Midbrain (tissue), 1 donor: ENCODE measurements around the gene CCDC179.
A peak's percentile ranks its signal among the peaks of the same experiment; 100 is the strongest.

ENCODE experiments used
- DNase-seq: peaks from one replicate; lab custom pipeline; 2025; lab: John Stamatoyannopoulos, UW

CCDC179 gene

DNA sequence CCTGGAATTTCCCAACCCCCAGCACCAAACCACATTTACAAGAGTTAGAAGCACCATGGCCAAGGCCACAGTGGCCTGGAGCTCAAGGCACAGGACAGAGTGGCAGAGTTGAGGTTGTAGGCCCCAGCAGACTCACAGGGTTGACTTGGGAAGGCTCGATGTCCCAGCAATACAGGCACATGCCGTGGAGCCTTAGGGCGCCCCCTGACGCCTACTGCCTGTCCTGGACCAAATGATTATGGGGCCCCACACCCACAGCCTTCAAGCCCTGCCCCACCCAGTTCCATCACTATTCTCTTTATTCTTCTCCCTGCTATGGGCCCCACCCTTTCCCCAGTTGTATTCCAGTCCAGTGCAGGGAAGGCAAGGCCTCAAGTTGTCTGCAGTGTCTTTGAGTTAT, at the start of gene CCDC179:
TSS of gene CCDC179 (minus strand) at position 234 of the 400 bp plus-strand sequence. CDS start at position 181, 53 bp downstream.
- no peak for DNase-seq

DNA sequence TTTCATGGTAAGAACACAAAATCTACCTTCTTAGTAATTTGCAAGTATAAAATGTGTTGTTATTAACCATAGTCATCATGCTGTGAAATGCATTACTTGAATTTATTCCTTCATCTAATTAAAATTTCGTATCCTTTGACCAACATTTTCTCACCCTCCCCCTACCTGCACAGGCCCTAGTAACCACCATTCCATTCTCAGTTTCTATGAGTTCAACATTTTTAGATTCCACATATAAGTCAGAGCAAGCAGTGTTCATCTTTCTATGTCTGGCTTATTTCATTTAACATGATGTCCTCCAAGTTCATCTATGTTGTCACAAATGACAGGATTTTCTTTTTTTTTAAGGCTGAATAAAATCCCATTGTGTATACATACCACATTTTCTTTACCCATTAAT, 43.5 kb upstream of the CCDC179 start:
- no peak for DNase-seq

DNA sequence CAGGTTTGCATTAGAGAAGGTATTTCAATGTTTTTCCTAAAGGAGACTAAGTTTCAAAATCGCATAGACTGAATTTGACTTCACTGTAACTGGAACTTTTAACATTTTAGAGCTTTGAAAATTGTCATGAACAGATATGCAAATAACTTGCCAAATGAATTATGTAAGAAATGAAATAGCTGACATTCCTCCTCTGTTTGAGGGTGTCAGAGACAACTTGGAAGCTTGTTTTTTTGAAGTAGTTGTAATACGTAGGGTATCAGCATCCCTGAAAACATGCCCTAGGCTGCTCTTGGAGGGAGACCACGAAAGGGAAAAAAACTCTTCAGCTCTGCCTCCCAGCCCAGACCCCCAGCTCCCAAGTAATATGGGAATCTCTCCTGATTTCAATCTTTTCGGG, 41.3 kb upstream of the CCDC179 start:
- DNase-seq: no peak

DNA sequence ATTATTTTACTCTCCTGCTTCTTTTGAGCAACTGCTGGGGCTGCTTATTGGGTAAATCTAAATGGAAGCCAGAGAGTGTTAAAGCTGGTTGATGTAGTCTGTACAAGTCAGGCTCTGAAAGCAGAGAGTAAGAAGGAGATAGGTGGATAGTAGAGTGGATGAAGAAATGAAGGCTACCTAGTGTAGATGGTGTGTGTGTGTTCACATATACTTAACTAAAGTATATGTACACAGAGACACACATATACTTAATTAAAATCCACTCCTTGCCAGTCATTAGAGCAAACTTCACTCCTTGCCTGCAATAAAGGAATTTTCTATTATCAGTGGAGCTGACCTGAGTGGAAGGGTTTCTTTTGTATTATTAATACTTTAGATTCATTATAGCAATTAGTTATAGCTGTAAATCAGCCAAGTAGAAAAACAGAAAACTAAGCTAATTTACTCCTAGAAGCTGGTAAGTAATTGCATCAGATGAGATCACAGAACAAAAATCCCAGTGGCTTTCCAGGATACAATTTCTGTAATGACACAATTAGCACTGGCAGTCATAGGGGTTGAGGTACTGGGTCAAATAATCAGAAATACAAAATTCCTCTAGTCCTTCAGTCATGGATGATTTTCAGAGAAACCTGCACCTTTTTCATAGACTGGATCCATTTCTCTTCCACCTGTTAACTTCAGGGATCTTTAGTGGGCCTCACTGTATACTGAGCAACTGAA, 40.7 kb upstream of the CCDC179 start:
- no peak for DNase-seq

DNA sequence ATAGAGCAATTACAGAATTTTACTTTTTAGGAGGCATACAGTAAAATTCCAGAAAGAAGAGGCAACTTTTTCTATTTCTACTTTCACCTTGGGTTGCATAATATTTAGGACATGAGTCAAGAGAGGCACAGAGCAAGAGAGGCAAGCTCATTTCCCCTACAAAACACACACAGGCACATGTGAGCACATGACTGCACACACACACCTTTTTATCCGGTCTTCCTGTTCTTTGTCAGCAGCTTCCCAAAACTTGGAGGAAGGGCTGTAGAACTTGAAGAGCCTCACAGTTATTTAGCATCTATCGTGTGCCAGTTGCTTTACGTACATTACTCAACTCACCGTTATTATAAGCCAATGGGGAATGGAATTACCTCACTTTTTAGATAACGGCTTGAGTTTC, 37.8 kb upstream of the CCDC179 start:
- DNase-seq: no peak

DNA sequence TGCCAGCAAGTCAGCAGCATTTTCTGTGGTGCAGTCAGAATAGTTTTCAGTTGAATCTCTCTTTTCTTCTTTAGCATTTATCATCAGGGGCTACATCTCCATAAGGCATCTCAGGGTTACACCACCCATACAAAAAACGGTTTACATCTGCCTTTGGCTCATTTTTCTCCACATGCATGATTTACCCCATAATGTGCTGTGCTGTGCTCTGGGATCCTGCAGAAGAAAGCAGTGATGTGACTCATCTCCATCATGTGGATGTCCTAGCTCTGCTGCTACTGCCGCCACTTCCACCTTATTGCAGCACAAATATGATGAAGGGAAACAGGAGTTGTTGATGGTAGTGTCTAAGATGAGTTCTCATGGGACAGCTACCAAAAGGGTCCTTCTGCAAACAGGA, 30.0 kb upstream of the CCDC179 start:
- no peak for DNase-seq

DNA sequence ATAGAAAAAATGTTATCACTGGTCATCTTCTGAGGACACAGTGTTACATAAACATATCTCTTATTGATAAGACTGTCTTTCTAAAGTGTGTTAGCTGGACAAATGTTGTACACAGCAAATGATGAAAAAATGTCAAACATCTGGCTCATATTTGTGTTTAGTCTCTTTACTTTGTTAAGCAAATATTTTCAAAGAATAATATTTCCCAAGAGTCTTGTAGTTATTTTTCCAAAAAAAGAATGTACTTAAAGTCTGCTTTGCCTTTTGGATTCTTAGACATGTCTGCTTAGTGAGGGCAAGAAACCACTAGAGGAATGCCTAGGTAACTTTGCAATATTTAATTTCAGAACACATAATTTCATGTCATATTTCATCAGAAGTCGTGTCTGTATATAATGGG, 23.9 kb upstream of the CCDC179 start:
- no peak for DNase-seq

DNA sequence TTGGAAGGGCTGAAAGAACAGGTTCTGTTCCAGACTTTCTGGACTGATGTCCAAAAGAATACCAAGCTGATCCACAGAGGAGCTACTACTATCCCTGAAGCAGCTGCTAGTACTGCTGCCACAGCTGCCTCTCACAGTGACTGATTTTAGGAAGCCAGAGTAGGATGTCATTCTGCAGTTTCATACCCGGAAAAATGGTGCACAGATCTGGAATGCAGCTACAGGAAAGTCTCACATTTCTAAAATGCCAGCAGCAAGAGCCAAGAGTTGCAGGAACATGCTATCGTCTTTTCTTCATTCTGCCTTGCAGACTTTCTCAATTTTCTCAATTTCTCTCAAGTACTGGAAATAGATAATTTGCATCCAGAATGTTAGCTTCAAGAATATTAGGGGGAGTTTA, 19.4 kb upstream of the CCDC179 start:
- no peak for DNase-seq

DNA sequence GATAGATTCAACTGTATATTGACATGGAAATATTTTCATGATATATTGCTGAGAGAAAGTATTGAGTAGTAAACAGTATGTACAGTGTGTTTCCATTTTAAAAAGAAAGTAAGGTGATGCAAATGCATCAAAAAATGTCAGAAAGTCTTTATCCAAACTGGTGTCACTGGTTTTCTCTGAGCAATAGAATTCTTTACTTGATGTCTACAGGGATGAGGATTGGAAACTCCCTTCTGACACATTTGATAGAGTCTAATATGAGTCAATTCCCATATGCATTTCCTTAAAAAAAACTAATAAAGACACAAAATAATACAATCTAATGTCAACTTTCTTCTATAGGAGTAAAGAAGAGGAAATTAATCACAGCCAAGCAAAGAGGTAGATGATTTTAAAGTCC, 18.3 kb upstream of the CCDC179 start:
- DNase-seq: no peak

DNA sequence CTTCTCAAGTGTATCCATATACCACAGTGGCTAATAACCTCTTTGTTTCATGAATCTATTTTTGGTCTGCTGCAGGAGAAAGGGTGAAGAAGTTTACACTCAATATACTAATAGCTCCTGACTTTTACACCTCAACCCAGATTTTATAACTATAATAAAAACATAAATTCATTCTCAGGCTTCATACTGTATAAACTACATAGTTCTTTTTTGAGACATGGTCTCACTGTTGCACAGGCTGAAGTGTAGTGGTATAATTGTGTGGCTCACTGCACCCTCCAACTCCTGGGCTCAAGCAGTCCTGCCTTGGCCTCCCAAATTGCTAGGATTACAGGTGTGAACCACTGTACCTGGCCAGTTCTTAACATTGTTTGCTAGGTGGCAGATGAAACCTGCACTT, 17.8 kb upstream of the CCDC179 start:
- DNase-seq: no peak

DNA sequence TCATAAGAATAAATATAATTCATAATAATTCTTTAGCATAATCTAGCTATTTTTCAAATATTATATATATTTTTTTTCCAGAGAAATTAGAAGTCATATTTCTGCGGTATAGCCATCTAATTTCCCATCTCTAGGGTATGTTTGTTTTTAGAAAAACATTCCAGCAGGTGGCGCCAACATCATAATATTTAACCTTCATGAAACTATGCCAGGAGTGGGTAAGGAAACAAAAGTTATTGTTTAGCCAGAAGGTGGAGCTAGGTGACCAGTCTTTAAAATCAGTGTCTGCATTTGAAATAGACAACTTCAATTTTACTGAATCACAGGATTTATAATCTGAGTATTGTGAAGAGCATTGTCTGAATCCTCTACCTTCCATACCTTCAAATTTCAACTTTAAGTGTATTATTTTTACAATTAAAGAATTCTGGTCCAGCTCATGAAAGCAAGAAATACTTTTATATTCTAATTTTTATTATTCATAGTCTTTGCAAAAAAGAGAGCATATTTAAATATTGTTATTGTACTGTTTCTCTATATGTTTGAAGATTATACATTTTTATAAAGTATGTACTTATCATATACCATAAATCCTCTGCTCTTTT, 15.7 kb upstream of the CCDC179 start:
- peak; percentile 81 for DNase-seq

DNA sequence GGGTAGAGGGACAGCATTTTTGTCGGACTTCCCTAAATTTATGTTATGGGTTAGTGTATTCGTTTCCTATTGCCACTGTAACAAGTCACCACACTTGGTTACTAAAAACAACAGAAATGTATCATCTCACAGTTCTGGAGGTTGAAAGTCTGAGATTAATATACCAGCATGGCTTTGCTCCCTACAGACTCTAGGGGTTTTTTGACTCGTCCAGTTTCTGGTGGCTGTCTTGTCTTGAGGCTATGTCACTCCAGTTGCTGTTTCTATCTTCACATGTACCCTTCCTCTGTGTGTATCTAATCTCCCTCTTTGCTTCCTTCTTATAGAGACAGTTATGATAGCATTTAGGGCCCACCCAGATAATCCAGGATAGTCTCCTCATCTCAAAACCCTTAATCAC, 9.1 kb upstream of the CCDC179 start:
- no peak for DNase-seq

DNA sequence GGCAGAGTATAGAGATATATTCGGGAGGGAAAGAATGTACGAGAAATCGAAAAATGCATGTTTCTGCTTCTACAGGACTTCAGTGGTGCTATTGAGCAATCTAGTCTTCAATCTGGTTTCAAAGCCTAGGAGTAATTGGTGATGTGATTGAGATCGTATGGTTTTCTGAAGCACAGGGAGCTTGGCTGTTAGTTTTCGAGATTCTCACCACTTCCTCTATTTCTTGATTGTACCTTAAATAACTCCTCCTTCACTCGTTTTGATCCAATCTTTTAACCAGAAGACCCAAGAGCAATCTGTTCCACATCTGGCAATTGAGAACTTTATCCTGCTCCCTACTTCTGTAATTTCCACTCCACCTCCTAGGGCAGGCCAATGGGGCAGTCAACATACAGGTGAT, 518 bp downstream of the CCDC179 start:
- no peak for DNase-seq

DNA sequence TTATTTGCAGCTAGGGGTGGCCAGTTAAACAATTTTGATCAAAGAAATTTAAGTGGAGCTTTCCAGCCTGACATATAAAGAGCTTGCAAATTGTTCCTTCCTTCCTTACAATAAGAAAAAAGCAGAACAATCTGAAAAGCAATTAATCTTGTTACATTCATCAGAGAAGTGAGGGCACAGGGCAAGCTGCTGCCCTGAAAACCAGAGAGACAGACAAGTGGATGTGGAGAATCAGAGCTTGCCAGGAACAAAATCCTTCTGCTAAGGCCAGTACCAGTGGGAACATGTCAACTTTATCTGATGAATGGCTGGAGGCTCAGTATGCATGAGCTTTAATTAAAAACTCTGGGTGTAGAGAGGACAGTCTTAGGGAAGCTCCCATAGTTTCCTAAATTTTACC, 8.8 kb downstream of the CCDC179 start:
- DNase-seq: no peak

DNA sequence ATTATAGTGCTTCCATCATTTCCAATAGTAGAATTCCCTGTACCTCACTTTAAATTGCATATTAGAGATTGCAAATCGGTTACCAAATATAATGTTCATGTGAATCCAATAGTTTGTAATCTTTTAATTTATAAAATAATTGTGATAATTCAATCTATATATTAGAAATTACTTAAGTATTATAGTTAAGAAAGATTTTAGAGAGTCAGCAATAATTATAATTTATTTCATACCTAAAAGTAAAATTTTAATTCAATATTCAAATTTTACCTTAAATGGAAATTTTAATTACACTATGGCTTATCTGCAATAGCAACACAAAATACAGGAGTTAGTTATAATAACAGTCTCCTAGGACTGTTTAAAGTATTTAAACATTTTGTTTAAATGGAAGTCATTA, 13.5 kb downstream of the CCDC179 start:
- no peak for DNase-seq

DNA sequence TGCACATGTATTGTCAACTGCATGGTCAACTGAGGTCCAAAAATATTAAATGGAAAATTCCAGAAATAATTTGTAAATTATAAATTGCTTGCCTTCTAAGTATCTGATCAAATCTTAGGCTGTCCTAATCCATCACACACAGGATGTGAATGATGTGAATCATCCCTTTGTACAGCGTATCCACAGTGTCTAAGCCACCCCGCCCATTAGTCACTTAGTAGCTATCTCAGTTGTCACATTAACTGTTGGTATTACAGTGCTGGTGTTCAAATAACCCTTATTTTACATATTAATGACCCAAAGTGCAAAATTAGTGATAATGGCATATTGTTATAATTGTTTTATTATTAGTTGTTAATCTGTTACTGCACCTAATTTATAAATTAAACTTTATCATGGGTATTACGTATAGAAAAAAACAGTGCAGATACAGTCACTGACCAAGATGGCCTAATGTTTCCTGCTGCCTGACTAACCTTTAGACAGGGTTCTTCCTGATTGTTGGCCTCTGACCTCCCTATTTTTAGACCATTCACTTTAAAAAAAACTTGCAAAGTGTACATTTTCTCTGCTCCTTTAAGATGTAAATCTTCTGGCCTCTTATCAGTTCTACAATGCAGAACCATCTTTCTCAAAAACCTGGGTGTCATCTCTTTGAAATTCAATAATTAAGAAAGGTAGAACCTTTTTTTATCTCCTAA, 27.8 kb downstream of the CCDC179 start:
- peak; percentile 20 for DNase-seq

DNA sequence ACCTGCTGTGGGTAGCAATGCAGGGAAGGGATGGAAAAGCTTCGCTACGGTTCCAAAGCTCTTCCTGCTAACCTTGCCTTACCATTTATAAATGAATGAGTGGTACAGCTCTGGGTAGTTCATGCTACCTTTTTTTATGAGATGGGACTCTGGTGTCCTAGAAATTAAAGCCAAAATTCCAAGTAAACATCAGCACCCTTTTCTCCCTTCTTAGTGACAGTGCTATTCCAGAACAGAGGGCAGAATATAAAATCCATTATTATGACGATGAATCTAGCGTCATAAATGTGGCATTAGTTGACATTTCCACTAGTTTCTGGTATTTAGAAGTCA, 30.2 kb downstream of the CCDC179 start:
- DNase-seq: no peak

DNA sequence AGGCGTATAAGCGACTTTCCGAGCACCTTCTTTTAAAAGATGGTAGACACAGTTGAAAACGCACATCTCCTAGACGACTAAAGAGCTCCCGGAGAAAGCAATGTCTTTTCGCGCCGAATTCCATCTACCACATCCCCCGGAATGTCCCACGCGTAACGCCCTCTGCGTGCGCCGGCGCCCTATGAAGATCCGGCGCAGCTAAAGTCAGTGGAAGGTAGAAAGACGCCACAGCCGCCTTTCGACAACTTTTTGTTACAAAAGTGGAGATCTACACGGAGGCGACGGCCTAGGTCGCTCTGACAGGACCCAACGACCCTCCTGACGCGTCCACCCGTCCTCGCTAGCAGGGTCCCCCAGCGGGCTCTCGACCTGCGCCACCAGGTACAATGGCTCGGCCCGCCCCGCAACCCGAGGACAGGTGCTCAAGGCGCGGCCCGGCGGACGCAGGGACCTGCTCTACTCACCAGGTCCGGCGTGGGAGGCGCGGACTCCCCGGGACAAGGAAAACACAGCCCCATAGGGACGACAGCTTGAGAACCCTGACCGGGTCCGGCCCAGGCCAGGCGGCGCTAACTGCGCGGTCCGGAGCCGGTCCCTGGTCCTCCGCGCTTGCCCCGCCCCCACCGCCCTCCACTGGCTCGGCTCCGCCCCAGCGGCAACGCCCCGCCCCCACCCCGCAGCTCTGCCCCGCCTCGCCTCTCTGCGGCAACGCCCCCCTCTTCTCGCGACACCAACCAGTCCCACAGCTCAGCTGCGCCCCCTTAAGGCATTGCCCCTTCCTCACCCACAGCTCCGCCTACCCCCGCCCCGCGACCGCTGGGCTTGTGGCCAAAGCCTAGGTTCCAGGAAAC, 30.8 kb downstream of the CCDC179 start, which contains the start of gene SVIP:
TSS of gene SVIP (minus strand) at position 571 of the 851 bp plus-strand sequence. CDS start at position 518, 53 bp downstream.
- DNase-seq: peak; percentile 93

DNA sequence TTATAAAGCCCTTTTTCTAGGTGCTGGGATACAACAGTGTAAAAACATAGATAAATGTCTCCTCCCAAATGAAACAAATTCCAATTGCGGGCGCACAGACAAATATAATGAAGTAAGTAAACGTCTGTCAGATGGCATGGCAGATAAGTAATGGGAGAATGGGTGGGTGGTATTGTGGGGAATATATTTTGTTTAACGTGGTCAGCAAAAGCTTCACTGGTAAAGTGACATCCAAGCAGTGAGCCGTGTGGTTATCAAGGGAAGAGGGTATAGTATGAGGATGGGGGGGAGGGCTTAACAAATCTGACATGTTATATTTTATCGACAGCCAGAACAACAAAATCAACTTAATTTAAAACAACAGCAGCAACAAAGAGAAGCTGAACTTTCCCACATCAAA, 31.9 kb downstream of the CCDC179 start:
- no peak for DNase-seq

DNA sequence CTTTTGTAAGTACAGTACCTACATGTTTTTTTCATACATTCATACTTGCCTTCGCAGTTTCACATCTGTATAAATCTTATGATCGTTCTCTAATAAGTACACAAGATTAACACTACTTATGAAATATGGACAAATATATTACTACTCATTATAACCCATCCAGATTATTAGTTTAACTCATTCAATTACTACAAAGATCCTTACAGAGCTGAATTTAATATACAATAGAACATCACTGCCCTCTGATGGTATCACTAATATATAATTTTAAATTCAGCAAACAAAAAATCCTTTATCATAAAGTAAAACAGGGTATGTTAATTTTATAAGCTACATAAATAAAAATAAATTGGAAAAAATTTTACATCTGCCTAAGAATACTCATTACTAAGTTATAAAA, 38.1 kb downstream of the CCDC179 start:
- no peak for DNase-seq

DNA sequence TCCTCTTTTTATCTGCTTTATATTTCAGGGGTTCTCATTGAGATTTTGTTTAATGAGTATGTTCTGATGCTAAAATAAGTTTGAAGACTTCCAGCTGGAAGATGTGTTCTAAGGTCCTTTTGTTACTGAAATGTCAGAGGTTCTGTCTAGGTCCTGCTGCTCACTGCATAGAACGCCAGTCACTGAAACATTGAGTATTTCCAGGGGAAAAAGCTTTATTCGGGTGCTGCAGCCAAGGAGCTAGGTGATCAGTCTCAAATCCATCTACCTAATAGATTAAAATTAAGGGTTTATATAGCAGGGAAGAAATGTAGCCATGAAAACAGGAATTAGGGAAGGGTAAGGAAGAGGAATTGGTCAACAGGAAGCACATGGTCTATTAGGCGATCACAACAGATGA, 50.4 kb downstream of the CCDC179 start:
- DNase-seq: no peak

DNA sequence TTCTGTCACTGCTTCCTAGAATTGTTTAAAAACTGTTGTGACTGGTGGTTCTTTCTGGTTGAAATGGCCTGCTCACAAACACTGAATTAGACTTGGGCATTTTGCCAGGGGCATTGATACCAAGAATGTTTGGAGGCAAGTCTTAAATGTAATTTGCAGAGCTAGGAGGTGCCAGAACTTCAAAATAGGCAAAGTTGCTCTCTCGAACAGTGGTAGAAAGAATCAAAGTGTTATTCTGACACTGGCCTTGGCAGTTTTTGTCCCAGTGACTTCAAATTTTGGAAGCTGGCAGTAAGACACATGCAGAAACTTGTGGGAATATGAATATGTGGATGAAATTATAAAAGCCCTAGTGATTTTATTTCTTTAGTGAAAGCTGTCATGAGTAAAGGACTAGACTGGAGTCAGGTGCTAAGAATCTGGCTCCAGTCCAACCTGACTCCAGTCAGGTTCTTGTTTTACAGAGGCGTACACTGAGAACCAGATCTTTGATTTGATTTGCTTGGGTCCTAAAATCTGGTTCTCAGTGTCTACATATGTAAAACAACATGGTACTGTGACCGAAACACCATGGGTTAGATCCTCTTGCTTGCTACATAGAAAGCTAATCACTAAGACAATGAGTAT, 51.6 kb downstream of the CCDC179 start:
- no peak for DNase-seq
